HCT116 (cell line): Measurements from ENCODE around the gene PGAM5. TPM values are rescaled to one million over a fixed set of nuclear protein-coding genes. Genes with fewer than 3 reads are reported as not detected.

Experiments used
- CEBPB ChIP-seq: IDR thresholded peaks from 2 replicates; pipeline ENCODE4 v1.6.1; 2012; ENCODE audit warnings: low read depth
- ELF1 ChIP-seq: IDR thresholded peaks from 2 replicates; pipeline ENCODE4 v1.6.1; 2012; ENCODE audit warnings: low read depth, borderline replicate concordance
- FOSL1 ChIP-seq: IDR thresholded peaks from 2 replicates; pipeline ENCODE4 v1.6.1; 2012; ENCODE audit warnings: low read depth
- SIN3A ChIP-seq: IDR thresholded peaks from 2 replicates; pipeline ENCODE4 v1.6.1; 2012; ENCODE audit warnings: low read depth
- SP1 ChIP-seq: IDR thresholded peaks from 2 replicates; pipeline ENCODE4 v1.6.1; 2012; ENCODE audit warnings: low read depth
- TCF7L2 ChIP-seq: IDR thresholded peaks from 2 replicates; pipeline ENCODE4 v1.7.0; 2011; ENCODE audit warnings: borderline replicate concordance, inconsistent platforms; ENCODE audit not compliant: insufficient read depth, insufficient read length; ENCODE audit errors: extremely low read depth
- YY1 ChIP-seq: IDR thresholded peaks from 2 replicates; pipeline ENCODE4 v1.6.1; 2011; ENCODE audit warnings: low read length, low read depth, moderate library complexity, mild to moderate bottlenecking; ENCODE audit not compliant: insufficient replicate concordance; ENCODE audit errors: extremely low read depth
- ZNF274 ChIP-seq: fragments of 200-500 bp; sonication (Bioruptor generic); IDR thresholded peaks from 2 replicates; pipeline ENCODE4 v1.6.1; 2014; ENCODE audit warnings: mild to moderate bottlenecking, low read depth, low read length, inconsistent platforms
- total RNA-seq: library from RNA; stranded (reverse); gene quantifications from one replicate; pipeline ENCODE4 v1.2.1, GENCODE V29; 2021; ENCODE audit not compliant: unreplicated experiment
- TF ChIP-seq, protein P1 (sequence below): IDR thresholded peaks from 2 replicates; pipeline ENCODE4 v1.6.1; 2012; ENCODE audit warnings: low read depth
- TF ChIP-seq, protein P2 (sequence below): IDR thresholded peaks from 2 replicates; pipeline ENCODE4 v1.6.1; 2012
- TF ChIP-seq, protein P3 (sequence below): IDR thresholded peaks from 2 replicates; pipeline ENCODE4 v1.6.1; 2011; ENCODE audit warnings: mild to moderate bottlenecking, low read length, moderate library complexity; ENCODE audit not compliant: insufficient replicate concordance; ENCODE audit errors: extremely low read depth

Gene PGAM5
- total RNA-seq, 1 experiment from 2014 or later: 98.3 TPM

DNA sequence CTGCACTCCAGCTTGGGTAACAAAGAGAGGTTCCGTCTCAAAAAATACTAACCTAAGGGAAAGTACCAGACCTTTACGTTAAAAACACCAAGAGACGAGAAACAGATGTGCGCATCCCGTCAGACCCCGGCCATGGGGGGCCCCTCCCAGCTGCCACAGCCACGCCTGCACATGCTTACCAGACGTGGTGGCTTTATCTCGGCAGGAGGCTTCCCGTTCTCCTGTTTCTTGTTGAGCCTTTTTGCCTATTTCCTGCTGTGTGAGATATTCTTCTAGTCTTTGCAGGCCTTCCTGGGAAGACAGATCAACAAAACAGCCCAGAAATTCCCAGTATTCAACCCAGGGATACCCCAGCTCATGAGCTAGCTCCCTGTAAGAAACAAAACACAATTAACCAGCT is 23.6 kb downstream of the PGAM5 start (continued):
- TF ChIP-seq, protein P1, sequence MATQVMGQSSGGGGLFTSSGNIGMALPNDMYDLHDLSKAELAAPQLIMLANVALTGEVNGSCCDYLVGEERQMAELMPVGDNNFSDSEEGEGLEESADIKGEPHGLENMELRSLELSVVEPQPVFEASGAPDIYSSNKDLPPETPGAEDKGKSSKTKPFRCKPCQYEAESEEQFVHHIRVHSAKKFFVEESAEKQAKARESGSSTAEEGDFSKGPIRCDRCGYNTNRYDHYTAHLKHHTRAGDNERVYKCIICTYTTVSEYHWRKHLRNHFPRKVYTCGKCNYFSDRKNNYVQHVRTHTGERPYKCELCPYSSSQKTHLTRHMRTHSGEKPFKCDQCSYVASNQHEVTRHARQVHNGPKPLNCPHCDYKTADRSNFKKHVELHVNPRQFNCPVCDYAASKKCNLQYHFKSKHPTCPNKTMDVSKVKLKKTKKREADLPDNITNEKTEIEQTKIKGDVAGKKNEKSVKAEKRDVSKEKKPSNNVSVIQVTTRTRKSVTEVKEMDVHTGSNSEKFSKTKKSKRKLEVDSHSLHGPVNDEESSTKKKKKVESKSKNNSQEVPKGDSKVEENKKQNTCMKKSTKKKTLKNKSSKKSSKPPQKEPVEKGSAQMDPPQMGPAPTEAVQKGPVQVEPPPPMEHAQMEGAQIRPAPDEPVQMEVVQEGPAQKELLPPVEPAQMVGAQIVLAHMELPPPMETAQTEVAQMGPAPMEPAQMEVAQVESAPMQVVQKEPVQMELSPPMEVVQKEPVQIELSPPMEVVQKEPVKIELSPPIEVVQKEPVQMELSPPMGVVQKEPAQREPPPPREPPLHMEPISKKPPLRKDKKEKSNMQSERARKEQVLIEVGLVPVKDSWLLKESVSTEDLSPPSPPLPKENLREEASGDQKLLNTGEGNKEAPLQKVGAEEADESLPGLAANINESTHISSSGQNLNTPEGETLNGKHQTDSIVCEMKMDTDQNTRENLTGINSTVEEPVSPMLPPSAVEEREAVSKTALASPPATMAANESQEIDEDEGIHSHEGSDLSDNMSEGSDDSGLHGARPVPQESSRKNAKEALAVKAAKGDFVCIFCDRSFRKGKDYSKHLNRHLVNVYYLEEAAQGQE: no peak
- TF ChIP-seq CEBPB (no peak), TCF7L2 (no peak), YY1 (no peak), ZNF274 (no peak), ELF1 (no peak), SIN3A (no peak), SP1 (no peak), FOSL1 (no peak)
- TF ChIP-seq, protein P2, sequence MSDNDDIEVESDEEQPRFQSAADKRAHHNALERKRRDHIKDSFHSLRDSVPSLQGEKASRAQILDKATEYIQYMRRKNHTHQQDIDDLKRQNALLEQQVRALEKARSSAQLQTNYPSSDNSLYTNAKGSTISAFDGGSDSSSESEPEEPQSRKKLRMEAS: no peak
- TF ChIP-seq, protein P3, sequence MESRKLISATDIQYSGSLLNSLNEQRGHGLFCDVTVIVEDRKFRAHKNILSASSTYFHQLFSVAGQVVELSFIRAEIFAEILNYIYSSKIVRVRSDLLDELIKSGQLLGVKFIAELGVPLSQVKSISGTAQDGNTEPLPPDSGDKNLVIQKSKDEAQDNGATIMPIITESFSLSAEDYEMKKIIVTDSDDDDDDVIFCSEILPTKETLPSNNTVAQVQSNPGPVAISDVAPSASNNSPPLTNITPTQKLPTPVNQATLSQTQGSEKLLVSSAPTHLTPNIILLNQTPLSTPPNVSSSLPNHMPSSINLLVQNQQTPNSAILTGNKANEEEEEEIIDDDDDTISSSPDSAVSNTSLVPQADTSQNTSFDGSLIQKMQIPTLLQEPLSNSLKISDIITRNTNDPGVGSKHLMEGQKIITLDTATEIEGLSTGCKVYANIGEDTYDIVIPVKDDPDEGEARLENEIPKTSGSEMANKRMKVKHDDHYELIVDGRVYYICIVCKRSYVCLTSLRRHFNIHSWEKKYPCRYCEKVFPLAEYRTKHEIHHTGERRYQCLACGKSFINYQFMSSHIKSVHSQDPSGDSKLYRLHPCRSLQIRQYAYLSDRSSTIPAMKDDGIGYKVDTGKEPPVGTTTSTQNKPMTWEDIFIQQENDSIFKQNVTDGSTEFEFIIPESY: no peak
